GM18520 (cell line): ENCODE results near the gene NSUN4.
A peak's percentile ranks its signal among the peaks of the same experiment; 100 is the strongest.
"Not testable (repeated sequence)": the region's sequence is repeated elsewhere in the genome, so short reads cannot be mapped to it uniquely, and the experiment has no call there.

Source experiments
- ATAC-seq: cut with Tn5 transposase; IDR thresholded peaks from one replicate; pipeline ENCODE4 v1.9.1; 2021; ENCODE audit not compliant: unreplicated experiment

NSUN4 gene

GRCh38 chr1:46340404-46341221, at the start of gene NSUN4:
TSS of gene NSUN4 (plus strand) at chr1:46340807. CDS start at chr1:46340827, 20 bp downstream.
- ATAC-seq = peak; percentile 80

- no peak for ATAC-seq
These were observed 45.3 kb upstream of the NSUN4 start for GRCh38 chr1:46295306-46295705.

GRCh38 chr1:46298387-46298786, 42.2 kb upstream of the NSUN4 start:
- no peak for ATAC-seq

GRCh38 chr1:46300673-46301405, 39.8 kb upstream of the NSUN4 start:
- no peak for ATAC-seq

- ATAC-seq = no peak
These were observed 39.2 kb upstream of the NSUN4 start for GRCh38 chr1:46301406-46301807.

GRCh38 chr1:46301808-46302640, 38.6 kb upstream of the NSUN4 start:
- no peak for ATAC-seq

- ATAC-seq = peak; percentile 1
These were observed 38.0 kb upstream of the NSUN4 start for GRCh38 chr1:46302641-46303037.

- ATAC-seq = peak; percentile 79
These were observed 37.4 kb upstream of the NSUN4 start, which contains the start of the genes LRRC41 and UQCRH for GRCh38 chr1:46303038-46303871. TSS of gene LRRC41 (minus strand) at chr1:46303616. CDS start at chr1:46303322, 294 bp downstream. TSS of gene UQCRH (plus strand) at chr1:46303698. CDS start at chr1:46303767, 69 bp downstream.

- ATAC-seq = no peak
These were observed 36.7 kb upstream of the NSUN4 start for GRCh38 chr1:46303872-46304326.

- no peak for ATAC-seq
These were observed 34.5 kb upstream of the NSUN4 start for GRCh38 chr1:46306159-46306530.

GRCh38 chr1:46309401-46310159, 31.0 kb upstream of the NSUN4 start:
- ATAC-seq = no peak

- no peak for ATAC-seq
These were observed 30.3 kb upstream of the NSUN4 start for GRCh38 chr1:46310321-46310720.

- no peak for ATAC-seq
These were observed 24.8 kb upstream of the NSUN4 start for GRCh38 chr1:46315669-46316403.

- ATAC-seq = no peak
These were observed 23.3 kb upstream of the NSUN4 start for GRCh38 chr1:46317323-46317722.

GRCh38 chr1:46319301-46319700, 21.3 kb upstream of the NSUN4 start:
- ATAC-seq = not testable (repeated sequence)

GRCh38 chr1:46319960-46320914, 20.4 kb upstream of the NSUN4 start:
- ATAC-seq = not testable (repeated sequence)

- ATAC-seq = not testable (repeated sequence)
These were observed 18.4 kb upstream of the NSUN4 start for GRCh38 chr1:46322191-46322590.
